ENCODE results near the gene DUOXA1.

The DUOXA1 gene, protein sequence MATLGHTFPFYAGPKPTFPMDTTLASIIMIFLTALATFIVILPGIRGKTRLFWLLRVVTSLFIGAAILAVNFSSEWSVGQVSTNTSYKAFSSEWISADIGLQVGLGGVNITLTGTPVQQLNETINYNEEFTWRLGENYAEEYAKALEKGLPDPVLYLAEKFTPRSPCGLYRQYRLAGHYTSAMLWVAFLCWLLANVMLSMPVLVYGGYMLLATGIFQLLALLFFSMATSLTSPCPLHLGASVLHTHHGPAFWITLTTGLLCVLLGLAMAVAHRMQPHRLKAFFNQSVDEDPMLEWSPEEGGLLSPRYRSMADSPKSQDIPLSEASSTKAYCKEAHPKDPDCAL

DNA sequence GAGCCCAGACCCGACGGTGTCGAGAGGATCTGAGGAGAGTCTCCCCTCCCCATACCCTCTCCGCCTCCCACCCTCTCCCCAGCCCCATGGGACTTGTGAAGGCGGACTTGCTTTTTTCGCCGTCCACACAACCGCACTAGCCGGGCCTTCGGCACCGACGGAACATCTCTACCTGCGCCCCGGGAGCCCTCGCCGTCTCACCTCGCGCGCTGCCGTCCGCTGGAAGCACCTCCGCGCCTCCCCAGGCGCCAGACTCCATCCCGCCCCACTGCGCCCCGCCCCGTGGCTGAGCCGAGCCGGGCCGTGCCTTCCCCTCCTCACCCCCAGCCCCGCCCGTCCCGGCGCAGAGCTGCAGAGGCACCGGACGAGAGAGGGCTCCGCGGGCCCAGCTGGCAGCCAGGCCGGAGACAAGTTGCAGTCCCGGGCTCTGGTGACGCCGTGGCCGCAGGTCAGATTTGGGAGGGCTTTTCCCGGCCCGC lies at the start of gene DUOXA1, which contains the start of gene DUOX1:
DUOXA1 (minus strand) TSS at position 229 of the 479 bp plus-strand sequence. CDS start 6,865 bp downstream, outside the sequence.
DUOX1 (plus strand) TSS at position 344 of the 479 bp plus-strand sequence. CDS start 1,973 bp downstream, outside the sequence.
- no peak for DNase-seq (ENCODE audit: low spot score)

DNA sequence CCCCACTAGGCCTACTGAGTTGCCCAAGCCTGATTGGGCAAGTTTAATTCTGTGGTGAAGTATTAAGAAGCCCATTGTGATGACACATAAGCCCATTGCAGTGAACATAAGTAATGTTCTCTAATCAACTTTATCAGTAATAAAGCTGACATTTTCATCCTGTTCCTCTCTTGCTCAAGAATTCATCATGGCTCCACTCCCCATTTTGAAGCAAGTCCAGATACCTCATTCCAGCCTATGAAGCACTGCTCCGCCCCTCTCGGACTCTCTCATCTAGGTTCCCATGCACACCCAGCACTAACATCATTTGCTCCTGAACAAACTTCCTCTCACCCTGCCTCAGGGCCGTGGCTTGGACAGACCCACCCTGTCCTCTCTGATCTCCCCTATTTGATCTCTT lies 47.6 kb upstream of the DUOXA1 start:
- DNase-seq (ENCODE audit: low spot score) = no peak

DNA sequence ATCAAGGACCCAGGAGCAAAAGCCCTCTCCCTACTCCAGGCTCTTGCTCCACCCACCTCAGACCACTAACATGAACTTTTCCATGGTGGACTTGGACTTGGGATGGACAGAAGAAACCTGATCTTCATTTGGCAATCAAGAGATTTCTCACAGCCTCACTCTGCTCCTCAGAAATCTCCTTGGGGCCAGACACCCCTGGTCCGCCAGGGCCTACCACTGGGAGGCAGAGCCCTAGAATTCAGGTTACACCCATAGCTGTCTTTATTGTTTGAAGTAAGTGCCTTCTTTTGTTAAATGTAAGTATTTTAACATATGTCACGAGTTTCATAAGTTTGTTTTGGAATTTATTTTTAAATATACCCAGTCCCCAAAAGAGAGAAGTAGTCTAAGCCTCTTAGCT lies 44.9 kb upstream of the DUOXA1 start:
- no peak for DNase-seq (ENCODE audit: low spot score)

DNA sequence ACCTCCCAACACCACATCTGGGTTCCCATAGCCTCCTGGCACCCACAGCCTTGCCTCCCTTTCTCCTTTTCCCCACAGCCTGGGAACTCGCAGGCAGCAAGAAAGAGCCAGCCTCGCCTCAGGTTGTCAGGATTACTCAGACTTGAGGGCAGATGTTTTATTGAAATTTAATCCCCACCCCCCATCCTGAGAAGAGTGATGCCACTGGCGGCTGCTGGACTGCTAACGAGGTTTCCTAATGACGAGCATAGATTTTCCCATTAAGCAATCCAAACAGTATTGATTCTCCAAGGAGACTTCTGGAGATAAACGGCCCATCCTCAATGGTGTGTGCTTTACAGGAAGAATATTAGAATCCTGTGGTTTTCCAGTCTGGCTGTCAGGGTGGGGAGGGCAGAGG lies 44.4 kb upstream of the DUOXA1 start:
- DNase-seq (ENCODE audit: low spot score) = no peak

DNA sequence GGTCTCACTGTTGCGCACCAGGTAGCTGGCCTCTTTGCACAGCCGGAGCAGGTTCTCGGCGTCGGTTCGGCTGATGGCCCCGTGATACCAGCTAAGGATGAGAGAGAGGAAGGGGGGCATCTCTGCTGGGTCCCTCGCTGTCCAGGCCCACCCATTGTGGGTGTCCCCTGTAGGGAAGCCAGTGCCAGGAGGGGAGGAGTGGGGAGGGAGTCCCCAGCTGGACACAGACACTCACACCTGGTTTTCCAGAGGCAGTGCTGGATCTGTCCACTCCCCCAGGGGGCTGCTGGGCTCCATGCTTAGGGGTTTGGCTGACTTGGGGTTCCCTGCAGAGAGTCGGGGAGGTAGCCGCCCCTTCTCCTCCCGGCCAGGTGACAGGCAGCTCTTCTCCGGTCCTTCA lies 42.2 kb upstream of the DUOXA1 start:
- no peak for DNase-seq (ENCODE audit: low spot score)

DNA sequence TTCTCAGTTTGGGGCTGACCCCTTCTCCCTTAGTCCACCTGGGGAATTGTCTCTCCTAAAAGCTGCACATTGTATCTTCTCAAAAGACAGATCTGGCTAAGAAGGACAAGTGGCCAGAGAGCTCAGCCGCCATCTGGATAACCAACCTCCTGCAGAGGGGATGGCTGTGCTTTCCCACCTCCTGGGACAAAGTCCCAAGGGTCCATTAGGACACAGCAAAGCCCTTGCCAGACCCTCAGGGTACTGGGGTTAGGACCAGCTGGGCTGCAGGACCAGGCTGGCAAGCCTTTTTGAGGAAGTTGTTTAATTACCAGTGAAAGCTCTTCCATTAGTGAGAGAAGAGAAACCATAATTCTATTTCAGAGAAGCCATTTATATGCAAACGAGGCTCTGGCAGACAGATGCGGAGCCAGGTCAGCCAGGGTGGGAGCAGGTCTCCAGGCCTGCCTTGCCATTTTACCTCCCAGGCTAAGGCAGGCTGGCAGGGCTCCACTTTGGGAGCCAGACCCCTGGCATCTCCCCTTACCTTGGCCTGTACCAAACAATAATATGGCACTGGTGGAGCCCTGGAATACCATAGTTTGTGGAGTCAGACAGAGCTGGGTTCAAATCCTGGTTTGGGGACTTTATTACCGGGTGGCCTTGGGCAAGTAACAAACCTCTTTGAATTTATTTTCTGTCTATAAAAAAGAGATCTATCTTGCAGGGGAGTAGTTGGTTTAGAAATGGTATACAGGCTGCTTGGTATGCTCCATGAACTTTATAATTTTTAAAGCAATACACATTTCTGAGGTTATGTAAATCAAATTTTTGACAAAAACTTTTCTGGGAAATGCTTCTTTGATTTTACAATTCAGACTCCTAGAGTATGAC lies 40.2 kb upstream of the DUOXA1 start:
- DNase-seq (ENCODE audit: low spot score) = no peak

DNA sequence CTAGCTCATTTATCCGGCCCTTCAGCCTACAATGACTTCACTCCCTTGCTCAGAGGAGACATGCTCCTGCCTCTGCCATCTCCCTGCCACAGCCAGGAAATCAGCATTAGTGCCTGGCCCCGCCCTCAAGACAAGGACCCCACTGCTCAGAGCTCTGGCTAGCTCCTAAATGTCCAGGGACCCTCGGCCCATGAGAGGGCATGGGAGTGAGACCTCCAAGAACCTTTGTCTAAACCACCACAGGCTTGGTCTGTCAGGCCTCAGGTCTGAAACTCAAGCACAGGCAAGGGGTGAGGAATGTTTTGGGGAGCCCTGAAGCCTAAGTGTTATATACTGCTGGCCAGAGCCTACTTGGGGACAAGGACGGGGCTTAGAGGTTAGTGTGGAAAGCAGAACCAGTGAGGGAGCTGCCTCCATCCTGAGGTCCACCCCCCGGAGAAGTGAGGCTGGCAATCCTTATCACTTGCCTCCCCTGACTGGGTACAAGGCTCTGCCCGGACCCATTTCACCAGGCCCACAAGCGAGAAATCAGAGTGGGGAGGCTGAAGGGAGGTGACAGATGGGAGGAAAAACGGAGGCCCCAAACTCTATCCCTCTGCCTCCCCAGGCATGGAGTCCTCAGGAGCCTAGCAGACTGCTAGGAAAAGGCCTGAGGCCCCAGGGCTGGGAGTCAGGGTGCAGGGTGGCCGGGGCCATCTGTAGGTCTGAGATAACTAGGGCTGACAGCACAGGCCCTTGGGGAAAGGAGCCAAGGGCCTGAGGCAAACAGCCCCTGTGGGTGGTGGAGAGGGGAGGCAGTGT lies 39.3 kb upstream of the DUOXA1 start:
- DNase-seq (ENCODE audit: low spot score) = no peak

DNA sequence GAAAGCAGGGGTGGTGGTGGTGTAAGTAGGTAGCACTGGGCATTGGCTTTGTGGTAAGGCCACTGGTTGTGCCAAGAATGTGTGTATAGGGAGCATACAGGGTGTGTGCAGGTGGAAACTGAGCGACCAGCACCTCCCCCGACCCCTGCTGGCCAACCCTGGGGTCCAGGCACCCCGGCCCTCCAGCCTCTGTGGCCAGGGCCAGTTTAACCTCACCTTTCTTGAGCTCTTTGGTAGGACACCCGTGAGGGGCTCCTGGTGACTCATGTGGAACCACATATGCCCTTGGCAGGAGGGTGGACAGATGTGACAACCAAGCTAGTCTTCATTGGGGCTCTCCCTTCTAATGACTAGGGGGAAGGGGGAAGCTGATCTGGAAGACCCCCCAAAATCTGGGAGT lies 38.6 kb upstream of the DUOXA1 start:
- DNase-seq (ENCODE audit: low spot score) = no peak

DNA sequence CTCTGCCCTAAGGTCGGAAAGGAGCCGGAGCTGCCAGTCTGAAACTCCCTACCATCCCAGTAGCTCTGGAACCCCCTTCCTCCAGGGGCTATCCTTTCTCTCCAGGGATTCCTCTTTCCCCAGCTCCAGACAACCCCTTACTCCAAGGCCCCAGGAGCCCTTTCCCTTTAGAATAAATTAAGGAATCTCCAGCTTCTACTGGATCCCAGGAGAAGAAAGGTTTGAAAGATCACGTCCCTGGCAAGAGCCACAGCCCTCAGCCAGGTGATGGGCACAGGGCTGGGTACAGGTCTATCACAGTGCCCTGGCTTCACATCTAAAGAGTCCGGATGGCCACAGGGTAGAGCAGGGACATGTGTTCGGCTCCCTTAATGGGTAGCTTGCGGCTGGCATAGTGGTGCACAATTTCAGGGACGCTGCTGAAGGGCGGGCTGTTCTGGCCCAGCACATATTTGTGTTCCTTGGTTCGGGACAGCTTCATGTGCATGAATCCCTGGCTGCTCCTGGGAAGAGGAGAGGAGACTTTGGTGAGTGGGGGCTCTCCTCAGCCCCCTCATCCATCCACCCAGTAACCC lies 38.0 kb upstream of the DUOXA1 start:
- no peak for DNase-seq (ENCODE audit: low spot score)

DNA sequence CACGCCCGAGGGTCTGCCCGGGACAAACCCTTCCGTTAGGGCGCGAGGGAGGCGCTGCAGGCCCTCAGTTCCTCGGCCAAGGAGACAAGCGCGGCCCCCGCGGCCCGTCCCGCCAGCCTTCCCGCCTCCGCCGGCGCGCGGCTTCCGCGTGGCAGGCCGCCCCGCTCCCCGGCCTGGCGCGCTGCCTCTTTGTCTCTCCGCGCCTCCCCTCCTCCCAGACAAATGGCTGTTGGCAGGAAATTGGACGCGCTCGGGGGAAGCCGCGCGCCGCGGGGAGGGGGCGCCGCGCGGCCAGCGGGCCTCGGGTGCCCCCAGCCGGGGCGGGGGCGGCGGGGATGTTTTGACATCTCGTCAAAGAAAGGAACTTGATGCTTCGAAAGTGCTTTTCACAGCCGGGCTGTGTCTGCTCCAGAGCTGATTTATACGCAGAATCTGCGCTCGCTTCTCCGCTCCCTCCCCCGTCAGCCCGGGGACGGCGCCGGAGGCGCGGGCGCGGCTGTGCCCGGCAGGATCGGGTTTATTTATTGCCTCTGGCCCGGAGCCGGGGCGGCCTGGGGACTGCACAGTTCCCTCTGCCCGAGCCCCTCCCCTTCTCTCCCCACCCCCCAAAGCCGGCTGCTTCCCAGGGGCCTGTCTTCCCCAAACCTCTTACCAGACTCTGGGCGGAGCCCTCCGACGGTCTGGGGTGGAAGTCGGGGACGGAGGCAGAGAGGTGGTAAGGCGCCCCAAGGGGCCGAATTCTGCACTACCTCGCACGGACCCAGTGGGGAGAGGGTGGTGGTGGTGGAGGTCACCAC lies 37.4 kb upstream of the DUOXA1 start:
- DNase-seq (ENCODE audit: low spot score) = peak; percentile 86

DNA sequence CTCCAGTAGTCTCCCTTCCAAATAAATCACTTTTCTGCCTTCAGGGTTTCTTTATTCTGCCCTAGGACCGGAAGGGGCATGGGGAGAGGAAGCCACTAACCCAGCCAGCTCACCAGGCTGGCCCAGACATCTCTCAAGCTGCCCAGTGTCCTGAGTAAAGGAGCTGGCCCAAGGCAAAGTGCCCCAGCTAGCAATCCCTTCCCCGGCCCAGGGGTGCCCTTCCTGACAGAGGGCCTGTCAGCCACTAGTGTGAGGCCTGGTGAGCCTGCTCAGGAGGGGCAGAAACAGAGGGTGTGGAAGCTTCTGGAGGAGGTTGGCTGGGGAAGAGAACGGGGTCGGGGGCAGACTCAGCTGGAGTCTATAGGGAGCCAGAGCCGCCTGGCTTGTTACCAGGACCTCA lies 35.9 kb upstream of the DUOXA1 start:
- DNase-seq (ENCODE audit: low spot score) = no peak

DNA sequence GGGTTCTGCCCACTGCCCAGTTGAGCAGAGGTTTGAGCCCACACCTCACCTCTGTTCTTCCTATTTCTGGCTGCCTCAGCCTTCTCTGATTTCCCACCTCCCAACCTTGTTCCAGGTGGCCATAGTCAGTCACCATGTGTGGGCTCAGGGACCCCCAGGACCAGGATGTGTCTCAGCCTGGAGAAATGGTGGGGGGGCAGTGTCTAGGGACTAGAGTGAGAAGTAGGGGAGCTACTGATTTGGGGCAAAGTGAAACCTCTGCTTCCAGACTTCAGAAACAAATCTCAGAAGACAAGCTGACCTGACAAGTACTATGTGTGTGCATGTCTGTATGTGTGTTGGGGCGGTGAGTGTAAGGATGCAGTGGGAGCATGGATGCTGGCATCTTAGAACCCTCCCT lies 35.2 kb upstream of the DUOXA1 start:
- no peak for DNase-seq (ENCODE audit: low spot score)

DNA sequence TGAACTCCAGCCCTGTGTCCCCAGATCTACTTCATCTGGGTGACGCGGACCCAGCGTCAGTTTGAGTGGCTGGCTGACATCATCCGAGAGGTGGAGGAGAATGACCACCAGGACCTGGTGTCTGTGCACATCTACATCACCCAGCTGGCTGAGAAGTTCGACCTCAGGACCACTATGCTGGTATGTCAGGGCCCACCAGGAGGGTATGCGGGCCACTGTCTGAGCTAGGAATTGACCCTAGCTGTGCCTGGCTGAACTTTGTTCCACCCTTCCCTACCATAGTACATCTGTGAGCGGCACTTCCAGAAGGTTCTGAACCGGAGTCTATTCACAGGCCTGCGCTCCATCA lies 33.8 kb upstream of the DUOXA1 start:
- DNase-seq (ENCODE audit: low spot score) = no peak

DNA sequence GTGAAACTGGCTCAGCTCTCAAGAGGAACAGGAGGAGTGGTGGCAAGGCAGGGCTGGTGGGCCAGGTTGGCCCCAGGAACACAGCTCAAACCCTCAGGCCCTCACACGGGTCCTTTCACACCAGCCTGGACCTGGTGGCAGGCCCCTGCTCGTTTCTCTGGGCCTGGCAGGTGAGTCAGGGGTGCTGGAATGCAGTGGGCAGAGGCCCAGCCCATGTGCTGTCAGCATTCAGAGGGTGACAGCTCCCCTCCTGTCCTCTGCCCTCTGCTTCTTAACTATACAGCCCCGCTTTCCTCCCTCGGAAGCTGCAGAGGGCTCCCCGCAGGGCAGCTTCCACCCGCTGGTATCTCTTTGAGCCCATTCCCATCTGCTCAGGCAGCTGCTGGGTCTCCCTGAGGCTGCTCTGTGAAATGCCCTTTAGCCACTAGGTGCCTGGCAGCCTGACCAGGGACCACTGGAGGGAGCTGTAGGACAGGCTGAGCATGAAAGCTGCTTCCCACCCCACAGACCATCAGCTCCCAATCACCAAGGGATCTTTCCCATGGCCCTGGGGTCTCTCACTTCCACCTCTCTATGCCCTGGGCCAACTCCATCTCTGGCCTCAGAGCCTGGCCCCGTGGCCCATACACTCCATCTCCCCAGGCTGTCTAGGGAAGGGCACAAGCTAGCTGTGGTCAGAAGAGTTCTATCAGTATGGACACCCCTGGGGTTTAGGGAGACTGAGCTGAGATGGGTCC lies 33.3 kb upstream of the DUOXA1 start:
- DNase-seq (ENCODE audit: low spot score) = peak; percentile 65

DNA sequence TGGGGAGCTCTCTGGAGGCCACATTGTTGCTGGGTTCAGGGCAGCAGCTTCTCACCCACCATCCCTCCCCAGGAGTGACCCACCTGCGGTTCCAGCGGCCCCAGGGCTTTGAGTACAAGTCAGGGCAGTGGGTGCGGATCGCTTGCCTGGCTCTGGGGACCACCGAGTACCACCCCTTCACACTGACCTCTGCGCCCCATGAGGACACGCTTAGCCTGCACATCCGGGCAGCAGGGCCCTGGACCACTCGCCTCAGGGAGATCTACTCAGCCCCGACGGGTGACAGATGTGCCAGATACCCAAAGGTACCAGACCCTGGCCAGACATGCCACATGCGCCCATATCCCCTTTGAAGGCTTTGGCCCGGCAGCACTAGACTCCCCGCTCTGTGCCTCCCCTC lies 32.0 kb upstream of the DUOXA1 start:
- no peak for DNase-seq (ENCODE audit: low spot score)

DNA sequence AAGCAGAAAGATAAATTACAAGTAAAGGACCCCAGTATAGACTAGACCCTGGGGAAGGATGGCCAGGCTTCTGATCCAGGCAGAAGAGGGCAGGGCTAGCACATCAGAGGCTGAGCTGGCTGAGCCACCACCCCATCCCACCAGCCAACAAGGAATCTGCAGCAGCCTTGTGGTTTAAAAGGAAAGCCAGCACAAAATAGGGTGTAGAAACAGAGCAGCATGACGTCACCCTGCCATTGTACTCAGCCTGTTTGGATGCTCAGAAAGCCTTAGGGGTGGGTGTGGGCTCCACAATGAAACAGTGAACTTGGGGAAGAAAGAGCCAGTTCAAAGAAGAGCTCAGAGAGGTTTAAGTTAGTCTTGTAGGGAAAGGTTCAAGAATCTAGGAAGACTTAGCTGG lies 28.3 kb upstream of the DUOXA1 start:
- no peak for DNase-seq (ENCODE audit: low spot score)

DNA sequence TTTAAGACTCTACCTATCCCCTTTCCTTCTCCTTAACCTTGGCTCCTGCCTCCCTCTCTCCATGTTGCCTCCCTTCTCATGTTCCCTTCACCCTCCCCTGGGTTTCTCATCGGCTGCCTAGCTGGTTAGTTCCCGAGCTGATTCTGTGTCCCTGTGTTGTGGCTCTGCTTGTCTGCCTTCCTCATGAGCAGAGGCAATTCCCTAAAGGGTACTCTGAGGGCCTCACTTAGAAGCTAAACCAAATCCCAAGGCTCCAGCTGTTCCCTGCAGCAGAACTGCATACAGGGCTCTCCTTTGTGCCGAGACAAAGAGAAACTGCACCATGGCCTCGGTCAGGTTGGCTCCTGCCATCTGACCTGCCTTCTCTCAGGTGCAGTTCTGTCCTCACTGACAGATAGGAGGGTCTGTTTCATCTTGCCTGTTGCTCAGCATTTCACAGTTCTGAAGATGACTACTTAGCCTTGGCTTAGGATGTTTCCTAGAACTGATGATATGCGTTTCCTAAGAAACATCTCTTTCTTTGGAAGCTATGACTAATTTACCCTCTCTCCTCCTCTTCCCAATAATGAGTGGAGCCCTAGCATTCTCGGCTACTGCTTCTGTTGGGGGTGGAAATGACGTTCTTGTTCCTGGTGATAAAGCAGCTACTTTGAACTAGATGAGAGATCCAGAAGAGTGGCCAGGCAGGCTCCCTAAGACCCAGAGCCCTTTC lies 27.2 kb upstream of the DUOXA1 start:
- no peak for DNase-seq (ENCODE audit: low spot score)

DNA sequence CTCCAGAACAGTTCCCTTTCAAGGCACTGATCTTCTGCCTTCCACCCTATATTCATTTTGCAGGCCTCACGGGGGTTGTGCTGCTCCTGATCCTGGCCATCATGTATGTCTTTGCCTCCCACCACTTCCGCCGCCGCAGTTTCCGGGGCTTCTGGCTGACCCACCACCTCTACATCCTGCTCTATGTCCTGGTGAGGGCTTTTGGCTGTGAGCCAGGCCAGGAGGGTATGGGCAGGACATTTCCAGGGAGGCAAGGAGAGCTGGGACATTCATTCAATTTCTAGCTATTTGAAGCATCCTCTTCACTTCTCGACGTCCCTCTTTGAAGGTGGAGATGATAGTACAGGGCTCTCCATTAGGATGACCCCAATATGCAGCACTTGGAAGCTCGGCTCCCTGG lies 26.1 kb upstream of the DUOXA1 start:
- DNase-seq (ENCODE audit: low spot score) = no peak

DNA sequence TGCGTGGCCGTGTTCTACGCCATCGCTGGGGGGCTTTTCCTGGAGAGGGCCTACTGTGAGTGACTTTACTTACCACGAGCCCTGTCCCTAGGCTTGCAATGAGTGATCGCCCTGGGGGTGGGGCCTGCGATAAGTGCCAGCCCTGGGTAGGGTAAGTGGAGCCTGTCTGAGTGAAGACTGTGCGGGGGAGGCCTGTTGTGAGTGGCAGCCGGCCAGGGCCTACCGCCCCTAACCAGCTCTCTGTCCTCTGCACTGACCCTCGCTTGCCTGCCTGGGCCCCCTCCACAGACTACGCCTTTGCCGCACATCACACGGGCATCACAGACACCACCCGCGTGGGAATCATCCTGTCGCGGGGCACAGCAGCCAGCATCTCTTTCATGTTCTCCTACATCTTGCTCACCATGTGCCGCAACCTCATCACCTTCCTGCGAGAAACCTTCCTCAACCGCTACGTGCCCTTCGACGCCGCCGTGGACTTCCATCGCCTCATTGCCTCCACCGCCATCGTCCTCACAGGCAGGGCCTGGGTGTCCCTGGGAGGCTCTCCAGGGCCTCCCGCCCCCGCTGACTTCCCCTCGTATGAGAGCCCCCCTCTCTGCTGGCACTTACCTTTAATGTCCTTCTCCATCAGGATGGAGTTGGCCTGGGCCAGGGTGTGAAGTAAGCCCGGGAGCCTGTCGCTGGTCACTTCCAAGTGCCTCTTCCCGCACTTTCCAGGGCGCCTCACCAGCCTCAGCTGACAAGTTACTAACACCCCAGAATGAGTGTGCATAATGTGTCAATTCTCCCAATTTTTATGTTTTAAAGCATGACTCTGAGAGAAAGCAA lies 22.5 kb upstream of the DUOXA1 start:
- DNase-seq (ENCODE audit: low spot score) = no peak

All from CD4-positive, alpha-beta T cell treated with Interleukin-2 at 100 ng/mL for 4 hours (primary cell).